ENCODE results near the gene NINJ2. TPM values are rescaled to one million over a fixed set of nuclear protein-coding genes. Genes with fewer than 3 reads are reported as not detected.

Gene NINJ2
- total RNA-seq, 4 donors from 2014 or later: 2.2 to 14.9 (median 4.5) TPM

DNA sequence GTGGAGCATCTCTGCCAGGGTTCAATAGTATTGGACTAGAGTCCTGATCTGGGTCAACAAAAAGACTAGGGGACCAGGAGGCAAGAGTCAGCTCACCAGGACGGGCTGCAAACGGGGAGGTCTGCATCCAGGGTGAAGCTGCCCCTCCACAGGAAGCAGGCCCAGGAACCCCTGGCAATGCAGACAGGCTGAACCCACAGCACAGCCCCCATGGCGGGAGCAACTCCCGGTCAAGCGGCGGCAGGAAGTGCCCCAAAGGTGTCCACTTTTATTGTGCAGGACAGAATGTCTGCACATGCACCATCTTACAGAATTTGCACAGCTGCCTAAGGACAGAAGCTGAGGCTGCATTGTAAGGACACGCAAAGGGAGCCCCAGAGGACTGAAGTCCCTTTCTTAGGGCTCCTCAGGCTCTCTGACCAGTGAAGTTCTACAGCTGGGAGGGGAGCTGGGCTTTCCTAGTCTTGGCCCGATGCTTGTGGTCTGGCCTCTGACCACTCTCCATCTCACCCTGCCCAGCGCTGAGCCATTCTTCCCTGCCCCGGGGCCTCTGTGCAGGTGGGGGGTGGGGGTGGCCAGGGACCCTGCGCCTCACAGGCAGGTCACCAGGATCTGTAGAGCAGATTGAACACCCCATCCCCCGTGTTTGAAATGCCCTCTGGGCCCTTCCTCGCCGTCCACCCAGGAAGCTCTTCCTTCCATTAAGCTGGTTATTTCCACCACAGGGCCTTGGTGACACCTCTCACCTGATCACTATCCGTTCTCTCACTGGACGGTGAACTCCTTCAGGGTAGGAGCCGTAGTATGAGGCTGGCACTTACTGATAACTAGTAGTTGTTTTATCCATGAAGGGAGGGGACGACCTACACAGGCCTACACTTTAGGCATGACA is 75.9 kb downstream of the NINJ2 start:
- TF ChIP-seq POLR2A (IDR thresholded peaks at IDR 0.05): no peak
- TF ChIP-seq, protein P1, sequence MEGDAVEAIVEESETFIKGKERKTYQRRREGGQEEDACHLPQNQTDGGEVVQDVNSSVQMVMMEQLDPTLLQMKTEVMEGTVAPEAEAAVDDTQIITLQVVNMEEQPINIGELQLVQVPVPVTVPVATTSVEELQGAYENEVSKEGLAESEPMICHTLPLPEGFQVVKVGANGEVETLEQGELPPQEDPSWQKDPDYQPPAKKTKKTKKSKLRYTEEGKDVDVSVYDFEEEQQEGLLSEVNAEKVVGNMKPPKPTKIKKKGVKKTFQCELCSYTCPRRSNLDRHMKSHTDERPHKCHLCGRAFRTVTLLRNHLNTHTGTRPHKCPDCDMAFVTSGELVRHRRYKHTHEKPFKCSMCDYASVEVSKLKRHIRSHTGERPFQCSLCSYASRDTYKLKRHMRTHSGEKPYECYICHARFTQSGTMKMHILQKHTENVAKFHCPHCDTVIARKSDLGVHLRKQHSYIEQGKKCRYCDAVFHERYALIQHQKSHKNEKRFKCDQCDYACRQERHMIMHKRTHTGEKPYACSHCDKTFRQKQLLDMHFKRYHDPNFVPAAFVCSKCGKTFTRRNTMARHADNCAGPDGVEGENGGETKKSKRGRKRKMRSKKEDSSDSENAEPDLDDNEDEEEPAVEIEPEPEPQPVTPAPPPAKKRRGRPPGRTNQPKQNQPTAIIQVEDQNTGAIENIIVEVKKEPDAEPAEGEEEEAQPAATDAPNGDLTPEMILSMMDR (IDR thresholded peaks at IDR 0.05): no peak
- 70 to 89% methylated on average over 7 to 10 of the region's 18 CpGs for WGBS, 2 donors
- DNase-seq: no peak
- intact Hi-C loops (cut with DNase I): no loop called here
- H3K4me3 ChIP-seq: no peak overlapping the region
- H3K9me3 ChIP-seq: no peaks in the 10 kb centered on the region
- no peaks in the 10 kb centered on the region for H3K27me3 ChIP-seq
- no peak overlapping the region for H3K27ac ChIP-seq
- H3K4me1 ChIP-seq: peaks cover 0 to 25% (median 0%) of the 10 kb centered on the region in 3 donors
- no peaks in the 10 kb centered on the region for H3K36me3 ChIP-seq

DNA sequence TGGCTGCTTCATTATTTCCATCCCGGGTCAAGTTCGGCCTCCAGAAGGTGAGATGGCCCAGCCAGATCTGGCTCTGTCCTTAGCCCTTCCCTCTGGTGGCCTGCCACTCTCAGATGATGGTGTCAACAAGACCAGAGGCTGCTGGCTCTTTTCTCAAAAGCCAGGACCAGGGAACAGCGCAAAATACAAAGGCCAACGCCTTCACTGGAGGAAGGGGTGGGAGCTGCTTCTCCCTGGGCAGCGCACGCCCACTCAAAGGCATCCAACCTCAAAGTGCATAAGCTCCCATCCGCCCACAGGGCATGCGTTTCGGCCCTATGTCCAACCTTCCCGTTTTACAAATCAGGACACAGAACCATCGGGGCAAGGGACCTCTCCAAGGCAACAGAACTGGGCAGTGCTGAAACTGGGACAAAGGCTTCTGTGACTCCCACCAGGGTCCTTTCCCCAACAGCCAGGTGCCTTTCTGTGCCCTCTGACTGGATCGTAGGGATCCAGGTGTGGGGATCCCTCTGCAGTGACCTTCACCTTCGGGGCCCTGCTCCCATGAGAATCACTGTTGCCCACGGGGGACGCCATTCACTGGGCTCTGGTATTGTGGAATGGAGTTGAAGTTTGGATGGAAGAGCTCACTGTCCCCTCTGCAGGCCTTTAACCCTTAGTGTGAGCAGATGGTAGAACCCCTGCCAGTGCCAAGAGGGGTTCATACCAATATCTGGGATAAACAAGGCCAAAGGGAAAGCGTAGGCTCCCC is 76.8 kb downstream of the NINJ2 start:
- intact Hi-C loops (cut with DNase I): no loop called here
- TF ChIP-seq, protein P1 (IDR thresholded peaks at IDR 0.05): no peak
- TF ChIP-seq POLR2A (IDR thresholded peaks at IDR 0.05): no peak
- Histone ChIP-seq H3K27me3 (no peaks in the 10 kb centered on the region), H3K27ac (no peak overlapping the region), H3K4me1 (peaks cover 0 to 17% (median 0%) of the 10 kb centered on the region in 3 donors), H3K9me3 (no peaks in the 10 kb centered on the region), H3K4me3 (no peak overlapping the region), H3K36me3 (no peaks in the 10 kb centered on the region)
- WGBS, 2 donors: 87 to 90% methylated on average over 2 to 10 of the region's 16 CpGs
- no peak for DNase-seq

DNA sequence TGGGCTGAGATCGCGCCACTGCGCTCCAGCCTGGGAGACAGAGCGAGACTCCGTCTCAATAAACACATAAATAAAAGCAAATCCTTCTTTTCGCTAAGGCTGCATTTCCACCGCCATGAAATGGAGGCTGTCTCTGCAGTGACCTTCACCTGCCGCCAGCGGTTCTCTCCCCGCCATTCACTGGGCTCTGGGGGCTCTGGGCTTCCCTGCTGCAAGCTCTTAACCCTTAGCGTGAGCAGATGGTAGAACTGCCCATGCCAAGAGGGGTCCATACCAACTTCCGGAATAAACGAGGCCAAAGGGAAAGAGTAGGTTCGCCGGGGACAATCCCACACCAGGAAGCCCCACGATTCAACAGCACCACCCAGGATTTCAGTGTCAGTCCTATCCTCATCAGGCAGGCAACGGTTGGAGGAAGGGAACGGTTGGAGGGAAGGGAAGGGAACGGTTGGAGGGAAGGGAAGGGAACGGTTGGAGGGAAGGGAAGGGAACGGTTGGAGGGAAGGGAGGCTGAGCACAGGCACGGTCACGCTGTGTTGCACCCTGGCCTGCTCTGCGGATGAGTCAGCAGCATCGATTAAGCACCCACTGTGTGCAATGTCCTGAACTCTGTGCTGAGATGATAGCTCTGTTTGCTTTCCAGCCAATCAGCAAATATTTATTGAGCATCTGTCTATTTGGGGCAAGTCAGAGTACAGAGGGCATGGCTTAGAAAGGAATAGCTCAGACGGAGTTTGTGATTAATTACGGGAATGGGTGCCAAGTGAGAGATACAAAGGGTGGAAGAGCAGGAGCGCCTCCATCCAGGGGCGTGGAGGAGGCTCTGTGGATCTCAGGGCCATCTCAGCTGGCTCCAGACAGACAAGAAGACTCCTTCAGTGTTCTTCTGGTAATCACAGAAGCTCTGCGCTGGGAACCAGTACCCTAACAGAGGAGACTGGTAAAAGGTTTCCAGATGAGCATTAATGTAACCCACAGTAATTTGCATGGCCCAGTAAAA is 77.9 kb downstream of the NINJ2 start:
- Histone ChIP-seq H3K27me3 (no peaks in the 10 kb centered on the region), H3K4me1 (peaks cover 0 to 10% (median 0%) of the 10 kb centered on the region in 3 donors), H3K4me3 (no peak overlapping the region), H3K27ac (no peak overlapping the region), H3K36me3 (no peaks in the 10 kb centered on the region), H3K9me3 (no peaks in the 10 kb centered on the region)
- DNase-seq: no peak
- no peak for TF ChIP-seq POLR2A (IDR thresholded peaks at IDR 0.05)
- TF ChIP-seq, protein P1 (IDR thresholded peaks at IDR 0.05): no peak
- intact Hi-C loops (cut with DNase I): no loop called here
- WGBS, 2 donors: 76 to 83% methylated on average over 23 to 29 of the region's 30 CpGs

DNA sequence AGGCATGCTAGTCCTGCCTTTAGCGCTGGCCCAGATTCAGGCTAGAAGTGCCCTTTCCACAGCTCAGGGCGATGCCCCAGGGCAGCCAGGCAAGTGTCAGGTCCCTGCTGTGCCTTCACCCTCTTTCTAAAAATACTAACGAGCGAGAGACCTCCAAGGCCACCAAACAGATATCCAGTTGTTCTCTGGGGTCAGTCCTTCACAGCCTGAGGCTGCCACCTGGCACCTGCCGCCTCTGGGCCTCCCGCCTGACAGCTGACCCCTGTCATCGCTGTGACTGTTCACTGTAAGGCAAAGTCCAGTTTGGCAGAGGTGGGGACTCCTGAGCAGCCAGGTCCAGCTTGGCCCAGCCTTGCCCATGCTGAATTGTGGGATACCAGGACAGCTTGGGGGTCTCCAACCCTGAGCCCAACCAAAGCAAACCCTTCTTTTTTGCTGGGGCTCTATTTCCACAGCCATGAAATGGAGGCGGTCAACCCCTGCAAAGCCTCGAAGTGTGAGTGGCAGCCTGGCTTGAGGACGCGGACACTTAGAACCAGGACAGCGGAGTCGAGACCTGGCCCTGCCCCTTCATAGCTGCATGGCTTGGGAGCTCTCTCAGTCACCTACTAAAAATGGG is 79.9 kb downstream of the NINJ2 start:
- no peaks in the 10 kb centered on the region for H3K9me3 ChIP-seq
- no peak overlapping the region for H3K27ac ChIP-seq
- TF ChIP-seq, protein P1 (IDR thresholded peaks at IDR 0.05): no peak
- no peak for TF ChIP-seq POLR2A (IDR thresholded peaks at IDR 0.05)
- intact Hi-C loops (cut with DNase I): no loop called here
- H3K27me3 ChIP-seq: no peaks in the 10 kb centered on the region
- no peaks in the 10 kb centered on the region for H3K36me3 ChIP-seq
- WGBS, 2 donors: 74 to 77% methylated on average over 8 to 11 of the region's 13 CpGs
- no peak for DNase-seq
- H3K4me1 ChIP-seq: peaks cover 0 to 18% (median 0%) of the 10 kb centered on the region in 3 donors
- H3K4me3 ChIP-seq: no peak overlapping the region

All from esophagus squamous epithelium (tissue), 5 donors.